Panc1 (cell line): ENCODE results near the gene ALG10B.

ENCODE experiments used
- CTCF ChIP-seq: fragments of 450-650 bp; IDR thresholded peaks from 2 replicates; pipeline ENCODE4 v1.5.1; 2017; ENCODE audit warnings: mild to moderate bottlenecking
- POLR2AphosphoS5 ChIP-seq: IDR thresholded peaks from 2 replicates; pipeline ENCODE4 v1.6.1; 2012; ENCODE audit warnings: mild to moderate bottlenecking, low read depth, low read length, moderate library complexity
- REST ChIP-seq, 2 experiments: IDR thresholded peaks; 2 replicates each; pipeline ENCODE4 v1.6.1; 2011 to 2012; ENCODE audit warnings: low read depth in 2 of 2, control low read depth in 1 of 2, low read length in 1 of 2, mild to moderate bottlenecking in 1 of 2, moderate library complexity in 1 of 2; ENCODE audit not compliant: insufficient read depth in 1 of 2
- SIN3A ChIP-seq: IDR thresholded peaks from 2 replicates; pipeline ENCODE4 v1.6.1; 2012; ENCODE audit warnings: low read depth, mild to moderate bottlenecking, low read length, moderate library complexity, borderline replicate concordance; ENCODE audit not compliant: insufficient read depth
- TCF7L2 ChIP-seq: IDR thresholded peaks from 2 replicates; pipeline ENCODE4 v1.6.1; 2011; ENCODE audit warnings: mild to moderate bottlenecking, low read depth, low read length, inconsistent platforms

GRCh38 chr12:38324912-38325311, 8.3 kb downstream of the ALG10B start:
- TF ChIP-seq REST (IDR thresholded peaks at IDR 0.05; ENCODE audit: insufficient read depth in 1 of 2, low read depth in 2 of 2, low read length in 1 of 2) = no peak
- TF ChIP-seq CTCF = no peak
- no peak for TF ChIP-seq POLR2AphosphoS5
- no peak for TF ChIP-seq SIN3A
- no peak for TF ChIP-seq TCF7L2
